ENCODE data around the gene SYT9. TPM values are rescaled to one million over a fixed set of nuclear protein-coding genes. Genes with fewer than 3 reads are reported as not detected.

Gene SYT9
- total and polyA plus RNA-seq, 9 of the 15 experiments (the other 6 are each of a cell fraction or from before 2014, with no cell fraction given): 0.01 TPM; not detected in 8

- CTCF ChIA-PET (ENCODE audit: low intra/inter-chr PET ratio): no interaction called here
- no peak for DNase-seq (ENCODE audit: extremely low read depth in 1 of 4, low spot score in 3 of 4)
- TF ChIP-seq ZNF253 (CRISPR knock-in tag; conservative IDR thresholded peaks at IDR 0.05) (no peak), ZNF407 (IDR thresholded peaks at IDR 0.05; ENCODE audit: low read depth) (no peak), ZNF165 (CRISPR knock-in tag; IDR thresholded peaks at IDR 0.05; ENCODE audit: borderline replicate concordance) (no peak), TCF7 (IDR thresholded peaks at IDR 0.05; ENCODE audit: borderline replicate concordance) (no peak), ZNF518B (CRISPR knock-in tag; IDR thresholded peaks at IDR 0.05) (no peak), BMI1 (IDR thresholded peaks at IDR 0.05; ENCODE audit: low read length) (no peak), ESRRA (IDR thresholded peaks at IDR 0.05; ENCODE audit: borderline replicate concordance, low read depth) (no peak), PCBP2 (IDR thresholded peaks at IDR 0.05; ENCODE audit: low read depth, low read length, poor library complexity, severe bottlenecking) (no peak), SNAPC5 (CRISPR knock-in tag; IDR thresholded peaks at IDR 0.05) (no peak), FOXA3 (CRISPR knock-in tag; conservative IDR thresholded peaks at IDR 0.05 in 1 of 2, IDR thresholded peaks at IDR 0.05 in 1 of 2) (no peak)
Measured at GRCh38 chr11:7422544-7423331, 171.0 kb downstream of the SYT9 start.

More at GRCh38 chr11:7422544-7423331, 171.0 kb downstream of the SYT9 start:
- no peaks in the 10 kb centered on the region for H3K4me1 ChIP-seq (replicated peaks in 1 of 2; ENCODE audit: control insufficient read depth in 2 of 2, insufficient read depth in 2 of 2, low read length in 2 of 2)
- H3K79me2 ChIP-seq (ENCODE audit: control insufficient read depth, insufficient read depth, low read length): no peaks in the 10 kb centered on the region
- in situ Hi-C loops (cut with MboI) (no loop called here), intact Hi-C loops (cut with micrococcal nuclease) (no loop called here)
- no peak overlapping the region for H3K27ac ChIP-seq (ENCODE audit: extremely low read depth, low read depth, low read length)
- ATAC-seq: no peak
- H3K9me1 ChIP-seq (ENCODE audit: control insufficient read depth, insufficient read depth, low read length): no peaks in the 10 kb centered on the region
- no peaks in the 10 kb centered on the region for H3K9me3 ChIP-seq (replicated peaks; ENCODE audit: control insufficient read depth, insufficient read depth, low read depth, low read length)
- 0% methylated on average over 5 of the region's 5 CpGs for WGBS (ENCODE audit: insufficient coverage, low coverage, missing lambda C conversion rate)
- H3K4me2 ChIP-seq (ENCODE audit: insufficient read depth, low read length): no peak overlapping the region
- H2AFZ ChIP-seq (ENCODE audit: low read depth, low read length): no peak overlapping the region
- no peaks in the 10 kb centered on the region for H3K36me3 ChIP-seq (ENCODE audit: control insufficient read depth, insufficient read depth, low read length)
- H3K9ac ChIP-seq (ENCODE audit: insufficient read depth in 1 of 2, low read depth in 2 of 2, low read length in 2 of 2): no peak overlapping the region
- POLR2A ChIA-PET: interaction anchor here (1.0 kb wide), 1 partner anchor 8 kb away, joined by 3 read pairs; no protein-coding TSS in a partner anchor
- no TSS peak for BruUV-seq (replicated peaks)
- no peak for FAIRE-seq
- H3K27me3 ChIP-seq (ENCODE audit: control insufficient read depth in 2 of 2, insufficient read depth in 2 of 2, low read length in 2 of 2): no peaks in the 10 kb centered on the region
- H3K4me3 ChIP-seq: no peak overlapping the region
- no peaks in the 10 kb centered on the region for H4K20me1 ChIP-seq (replicated peaks; ENCODE audit: control insufficient read depth, insufficient read depth, low read length)
